ENCODE measurements around the gene ADAMTS6. TPM values are rescaled to one million over a fixed set of nuclear protein-coding genes. Genes with fewer than 3 reads are reported as not detected.
"Not testable (repeated sequence)": the region's sequence is repeated elsewhere in the genome, so short reads cannot be mapped to it uniquely, and the experiment has no call there.

Gene ADAMTS6
- total RNA-seq, 1 experiment from 2014 or later = 13.5 TPM

DNA sequence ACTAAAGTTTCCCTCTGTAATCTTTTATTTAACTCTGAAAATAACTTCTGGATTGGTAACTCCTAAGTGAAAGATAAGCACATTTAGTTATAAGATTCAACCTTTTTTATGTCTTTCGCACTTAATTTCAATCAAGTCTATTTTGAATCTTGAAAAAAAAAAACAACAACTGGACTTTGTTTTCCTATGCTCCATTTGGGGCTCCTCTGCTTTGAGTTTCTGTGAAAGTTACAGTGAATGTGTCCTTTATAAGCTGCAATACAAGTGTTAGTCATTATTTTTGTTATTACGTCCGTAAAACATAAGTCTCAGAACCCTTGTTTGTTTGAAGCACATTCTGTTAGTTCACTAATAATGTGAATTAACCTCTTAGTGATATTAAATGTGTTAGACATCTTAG is 276.8 kb downstream of the ADAMTS6 start:
- no peak for DNase-seq
- H3K4me3 ChIP-seq = no peak overlapping the region
- no peaks in the 10 kb centered on the region for H3K27me3 ChIP-seq
- peaks cover 21% of the 10 kb centered on the region for H3K9me3 ChIP-seq
- peaks cover 50% of the 10 kb centered on the region for H3K36me3 ChIP-seq

DNA sequence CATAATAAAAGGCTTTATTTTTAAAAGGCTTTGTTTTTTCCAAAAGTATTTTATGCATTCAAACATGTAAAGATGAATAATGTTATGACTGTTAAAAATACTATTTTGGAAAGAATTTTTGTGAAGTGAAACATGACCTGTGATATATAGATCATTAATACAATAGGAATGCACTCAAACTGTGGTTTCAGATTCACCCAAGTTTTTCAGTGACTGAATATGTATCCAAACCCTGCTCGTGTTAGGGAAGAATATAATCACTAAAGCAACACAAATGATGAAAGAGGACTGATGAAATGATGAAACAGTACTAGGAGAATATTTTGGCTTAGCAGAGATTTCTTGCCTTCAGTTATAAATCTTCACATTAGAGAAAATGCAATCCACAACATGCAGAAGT is 278.0 kb downstream of the ADAMTS6 start:
- H3K4me3 ChIP-seq = no peak overlapping the region
- H3K9me3 ChIP-seq = peaks cover 21% of the 10 kb centered on the region
- peaks cover 50% of the 10 kb centered on the region for H3K36me3 ChIP-seq
- H3K27me3 ChIP-seq = no peaks in the 10 kb centered on the region
- no peak for DNase-seq

DNA sequence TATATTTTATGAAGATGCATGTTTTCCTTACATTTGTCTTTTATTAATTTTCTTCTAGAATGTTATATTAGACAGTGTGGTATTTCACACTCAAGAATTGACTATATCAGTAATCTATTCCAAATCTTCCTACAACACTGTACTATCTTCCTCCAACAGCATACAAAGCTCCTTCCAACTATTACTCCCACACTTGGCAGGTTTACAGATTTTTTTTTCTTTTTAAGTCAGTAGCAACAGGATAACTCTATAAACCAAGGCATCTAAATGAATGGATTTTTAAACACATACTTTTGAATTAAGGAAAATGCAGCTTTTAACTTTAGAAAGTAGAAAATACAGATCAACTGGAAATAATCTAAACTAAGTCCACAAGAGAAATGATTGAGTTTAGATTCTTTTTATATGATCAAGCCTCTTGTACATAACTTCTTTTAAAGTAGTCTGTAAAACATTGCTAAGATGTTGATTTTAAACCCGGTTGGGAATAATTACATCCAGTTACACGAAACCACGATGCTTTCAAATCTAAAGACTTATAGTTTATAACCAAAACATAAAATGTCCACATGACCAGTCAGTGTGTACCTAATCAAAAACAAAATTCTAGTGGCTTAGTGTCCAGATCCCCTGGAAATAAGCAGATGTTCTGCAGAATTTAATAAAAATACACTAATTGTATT is 281.6 kb downstream of the ADAMTS6 start:
- Histone ChIP-seq H3K36me3 (peaks cover 36% of the 10 kb centered on the region), H3K9me3 (peaks cover 4% of the 10 kb centered on the region), H3K4me3 (no peak overlapping the region), H3K27me3 (no peaks in the 10 kb centered on the region)
- DNase-seq = no peak

DNA sequence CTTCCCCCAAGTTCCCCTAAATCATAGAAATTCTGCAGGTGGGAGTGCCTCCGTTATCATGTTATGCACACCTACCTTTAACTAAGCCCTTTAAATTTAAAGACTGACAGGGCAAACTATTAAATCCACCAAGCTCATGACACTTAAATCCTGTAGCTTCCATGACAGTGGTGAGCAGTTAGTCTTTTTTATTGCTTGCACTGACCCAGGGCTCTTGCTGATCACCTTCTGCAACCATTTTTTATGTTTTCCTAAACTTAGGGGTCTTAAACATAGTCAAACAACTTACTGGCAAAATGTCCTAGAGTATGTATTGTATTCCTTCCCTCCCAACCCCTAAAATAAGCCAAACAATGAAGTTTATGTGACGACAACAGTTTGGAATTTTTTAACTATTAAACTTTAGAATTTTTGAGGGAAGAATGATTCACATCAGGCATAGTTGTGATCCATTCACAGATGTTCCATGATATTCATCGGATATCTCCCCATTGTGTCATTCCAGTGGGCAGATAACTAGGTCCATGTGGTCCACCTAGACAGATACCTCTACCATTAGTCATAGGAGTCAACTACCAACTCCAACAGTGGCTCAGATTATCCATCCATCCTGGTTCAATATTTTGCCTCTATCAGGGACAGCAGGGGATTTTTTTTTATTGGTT is 283.1 kb downstream of the ADAMTS6 start:
- H3K36me3 ChIP-seq = peaks cover 38% of the 10 kb centered on the region
- DNase-seq = peak; percentile 64
- H3K27me3 ChIP-seq = no peaks in the 10 kb centered on the region

DNA sequence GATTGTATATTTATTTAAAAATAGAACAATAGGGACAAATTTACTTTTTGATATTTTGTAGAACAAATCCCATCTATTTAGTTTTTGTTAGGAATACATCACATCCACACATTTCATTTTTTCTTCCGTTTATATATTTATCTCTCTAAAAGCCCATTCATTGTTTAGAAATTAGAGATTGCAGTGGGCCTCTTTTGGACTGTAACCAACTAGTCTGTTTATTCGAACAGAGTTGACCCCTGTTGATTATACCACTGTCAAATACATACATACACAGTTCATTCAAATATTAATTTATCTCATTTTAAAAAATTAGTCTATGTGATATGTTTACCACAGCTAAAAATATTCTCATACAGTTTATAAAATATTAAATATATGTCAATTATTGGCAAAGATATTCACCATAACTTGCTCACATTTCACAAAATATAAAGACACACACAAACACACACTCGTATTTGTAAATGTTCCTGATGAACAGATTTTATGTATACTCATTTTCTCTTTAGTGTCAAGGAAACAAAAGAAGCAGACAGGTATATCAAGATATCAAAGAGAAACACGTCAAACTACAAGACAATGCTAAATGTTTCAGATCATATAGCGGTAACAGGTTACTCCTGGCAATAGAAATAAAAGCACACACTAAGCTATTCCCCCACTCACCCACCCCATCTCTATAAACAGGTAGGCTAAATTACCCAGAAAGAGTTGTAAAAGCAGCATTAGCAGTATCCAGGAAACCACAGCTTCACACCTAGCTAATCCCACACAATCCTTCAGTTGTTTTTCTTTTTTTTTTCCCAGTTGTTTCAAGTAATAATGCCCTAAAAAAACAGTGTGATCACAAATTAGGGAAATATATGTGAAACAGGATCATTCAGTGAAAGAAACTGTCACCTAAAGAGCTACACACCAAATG is 283.9 kb downstream of the ADAMTS6 start:
- Histone ChIP-seq H3K9me3 (no peaks in the 10 kb centered on the region), H3K4me3 (no peak overlapping the region), H3K27me3 (no peaks in the 10 kb centered on the region), H3K36me3 (peaks cover 32% of the 10 kb centered on the region)
- no peak for DNase-seq

More for the DNA sequence above, 283.1 kb downstream of the ADAMTS6 start:
- no peaks in the 10 kb centered on the region for H3K9me3 ChIP-seq
- no peak overlapping the region for H3K4me3 ChIP-seq

DNA sequence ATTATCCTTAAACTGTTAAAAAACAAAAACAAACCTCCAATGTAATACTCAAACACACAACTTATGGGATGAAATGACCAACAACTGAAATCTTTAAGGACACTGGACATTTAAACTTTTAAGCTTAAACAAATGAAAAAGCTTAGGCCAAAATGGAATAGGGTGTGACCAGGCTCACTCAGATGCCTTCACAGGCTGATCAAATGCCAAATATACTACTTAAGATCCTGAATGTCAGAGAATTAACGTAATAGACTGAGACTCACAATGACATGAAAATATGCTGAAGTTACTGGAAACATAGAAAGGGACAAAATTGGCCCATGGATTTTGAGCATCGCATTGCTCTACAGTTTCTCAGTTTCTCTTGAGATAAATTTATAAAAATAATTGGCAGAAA is 286.8 kb downstream of the ADAMTS6 start:
- H3K4me3 ChIP-seq = no peak overlapping the region
- peaks cover 27% of the 10 kb centered on the region for H3K36me3 ChIP-seq
- no peaks in the 10 kb centered on the region for H3K9me3 ChIP-seq
- DNase-seq = no peak
- no peaks in the 10 kb centered on the region for H3K27me3 ChIP-seq

DNA sequence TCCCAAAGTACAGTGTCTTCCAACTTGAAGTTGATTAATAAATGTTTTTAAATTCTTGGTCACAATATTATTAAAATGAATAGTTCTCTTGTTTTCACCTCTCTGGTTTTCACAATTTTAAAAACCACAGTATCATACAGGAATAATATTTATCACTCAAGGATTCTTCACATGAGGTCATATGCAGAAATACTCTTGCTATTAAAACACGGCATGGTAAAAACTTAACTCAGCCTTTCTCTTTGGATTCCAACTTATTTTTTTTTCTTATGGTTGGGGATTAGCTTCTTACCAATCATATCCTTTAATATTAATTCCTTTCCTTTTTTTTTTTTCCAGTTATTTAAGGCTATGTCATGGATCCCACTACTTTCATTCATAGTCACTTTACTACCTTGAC is 289.4 kb downstream of the ADAMTS6 start:
- no peaks in the 10 kb centered on the region for H3K27me3 ChIP-seq
- H3K4me3 ChIP-seq = no peak overlapping the region
- no peaks in the 10 kb centered on the region; the same call in 1 of the 2 replicates for H3K9me3 ChIP-seq
- H3K36me3 ChIP-seq = peaks cover 37% of the 10 kb centered on the region
- DNase-seq = no peak

DNA sequence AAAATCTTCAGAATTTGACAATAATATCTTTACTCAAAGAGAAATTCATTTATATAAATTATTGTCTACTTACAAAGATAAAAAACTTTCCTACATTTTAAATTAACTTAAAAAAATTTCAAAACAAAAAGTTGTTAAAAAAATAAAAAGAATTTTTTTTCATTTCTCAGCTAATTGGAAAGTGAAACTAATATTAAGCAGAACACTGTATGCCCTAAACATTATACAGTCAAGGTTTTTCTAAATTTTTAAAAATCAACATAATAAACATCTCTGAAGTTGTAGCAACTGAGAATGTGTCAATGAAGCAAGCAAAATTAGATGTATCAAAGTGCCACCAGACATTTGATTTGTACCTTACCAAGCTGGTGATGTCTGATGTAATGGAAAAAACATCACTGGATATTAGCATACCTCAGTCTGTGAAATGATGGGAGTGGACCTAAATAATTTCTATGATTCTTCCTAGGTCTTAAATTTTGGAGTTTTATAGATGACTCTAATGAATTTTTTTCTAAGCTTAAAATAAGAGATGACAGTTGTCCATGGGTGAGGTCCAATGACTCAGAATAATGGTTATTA is 290.1 kb downstream of the ADAMTS6 start:
- DNase-seq = no peak
- Histone ChIP-seq H3K27me3 (no peaks in the 10 kb centered on the region), H3K9me3 (no peaks in the 10 kb centered on the region; the same call in 1 of the 2 replicates), H3K4me3 (no peak overlapping the region), H3K36me3 (peaks cover 34% of the 10 kb centered on the region)

DNA sequence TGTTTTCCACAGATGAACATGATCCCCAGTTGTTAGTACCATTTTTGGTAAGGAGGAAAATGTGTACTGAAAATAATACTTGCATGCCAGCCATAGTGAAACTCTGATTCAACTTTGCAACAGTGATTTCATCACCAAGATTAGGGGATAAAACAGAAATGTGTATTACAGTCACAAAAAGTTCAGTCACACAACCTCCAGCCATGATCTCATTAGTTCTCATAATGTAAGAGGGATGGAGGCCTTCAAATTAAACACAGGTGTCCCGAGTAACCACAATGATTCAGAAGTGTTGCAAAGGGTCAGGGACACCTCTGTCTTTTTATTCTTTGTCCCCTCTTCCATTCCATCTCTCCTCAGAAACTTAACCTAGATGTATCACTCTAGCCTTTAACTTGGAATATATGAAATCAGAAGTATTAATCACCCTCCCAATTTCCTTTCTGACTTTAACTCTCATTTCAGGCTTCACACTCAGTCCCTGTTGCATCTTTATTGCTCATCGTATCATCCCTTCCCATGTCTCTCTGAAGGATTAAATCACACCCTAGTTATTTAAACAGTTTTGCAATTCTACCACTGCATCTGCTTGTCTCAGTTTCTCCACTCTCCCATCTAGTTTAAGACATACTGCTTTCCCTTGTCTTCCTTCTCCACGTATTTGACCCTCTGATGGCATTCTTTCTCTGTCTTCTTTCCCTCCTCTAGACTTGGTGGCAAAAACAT is 291.2 kb downstream of the ADAMTS6 start:
- no peak for DNase-seq
- Histone ChIP-seq H3K27me3 (no peaks in the 10 kb centered on the region), H3K36me3 (peaks cover 27% of the 10 kb centered on the region), H3K4me3 (no peak overlapping the region), H3K9me3 (no peaks in the 10 kb centered on the region; the same call in 1 of the 2 replicates)

DNA sequence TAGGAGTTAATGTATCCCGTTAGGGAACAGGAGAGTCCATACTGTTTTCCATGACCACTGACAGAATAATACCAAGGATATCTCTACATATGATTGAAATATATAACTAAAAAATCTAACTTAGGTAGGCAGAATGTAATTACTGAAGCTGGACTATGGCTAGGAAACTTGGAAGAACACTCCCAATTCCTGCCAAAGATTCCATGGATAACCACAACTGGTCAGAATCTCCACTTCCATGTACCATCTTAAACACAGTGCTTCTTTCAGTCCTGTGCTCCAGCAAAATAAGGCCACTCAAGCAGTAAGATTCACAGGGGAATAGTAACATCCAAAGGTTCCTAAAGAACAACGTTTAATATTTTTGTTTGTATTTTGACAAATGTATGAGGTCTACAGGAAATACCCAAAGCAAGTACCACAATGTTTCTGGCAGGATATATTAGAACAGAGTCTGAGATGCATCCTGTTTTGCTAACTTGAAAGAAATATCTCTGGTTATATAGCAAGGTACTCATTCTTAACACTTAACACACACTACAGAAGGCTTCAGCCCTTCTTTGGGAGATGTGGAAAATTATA is 295.0 kb downstream of the ADAMTS6 start:
- Histone ChIP-seq H3K36me3 (peaks cover 10% of the 10 kb centered on the region), H3K27me3 (no peaks in the 10 kb centered on the region), H3K9me3 (no peaks in the 10 kb centered on the region; the same call in 1 of the 2 replicates), H3K4me3 (no peak overlapping the region)
- DNase-seq = no peak

DNA sequence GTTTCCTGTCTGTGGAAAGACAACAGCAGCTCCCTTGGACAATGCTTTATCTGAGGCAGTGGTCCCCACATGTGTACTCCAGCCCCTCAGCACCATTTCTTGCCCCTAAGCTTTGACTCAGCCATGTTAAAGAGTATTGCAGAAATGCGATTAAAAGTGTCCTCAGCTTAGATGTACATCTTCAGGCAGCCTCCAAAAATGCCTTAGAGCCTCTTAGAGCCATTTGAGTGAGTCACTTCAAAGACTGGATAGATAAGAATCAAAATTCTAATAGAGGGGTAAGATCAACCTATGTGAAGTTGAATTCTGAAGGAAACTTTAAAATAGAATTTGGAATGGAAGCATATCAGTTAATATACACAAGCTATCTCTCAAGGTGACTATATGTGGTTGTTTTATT is 296.3 kb downstream of the ADAMTS6 start:
- Histone ChIP-seq H3K36me3 (peaks cover 15% of the 10 kb centered on the region), H3K9me3 (no peaks in the 10 kb centered on the region; the same call in 1 of the 2 replicates), H3K4me3 (no peak overlapping the region), H3K27me3 (no peaks in the 10 kb centered on the region)
- DNase-seq = no peak

DNA sequence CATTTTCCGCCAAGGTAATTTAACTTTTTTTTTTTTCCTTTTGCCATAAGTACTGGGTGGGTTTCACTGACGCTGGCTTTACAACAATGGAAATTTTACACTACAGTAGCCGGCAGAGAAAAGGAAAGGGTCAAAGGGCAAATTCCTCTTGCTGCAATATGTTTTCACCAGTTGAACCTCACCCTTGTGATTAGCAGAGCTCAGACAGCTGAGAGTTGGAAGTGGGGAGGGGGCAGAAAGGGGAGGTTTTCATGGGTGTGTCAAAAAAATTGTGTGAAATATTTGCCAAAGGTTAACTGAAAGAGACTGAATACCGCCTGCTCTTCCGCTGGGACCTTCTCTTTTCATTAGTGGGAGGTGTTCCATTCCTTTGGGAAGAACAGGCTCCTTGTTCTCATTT is 296.9 kb downstream of the ADAMTS6 start:
- DNase-seq = no peak
- Histone ChIP-seq H3K27me3 (no peaks in the 10 kb centered on the region), H3K4me3 (no peak overlapping the region), H3K36me3 (peaks cover 15% of the 10 kb centered on the region), H3K9me3 (no peaks in the 10 kb centered on the region; the same call in 1 of the 2 replicates)

DNA sequence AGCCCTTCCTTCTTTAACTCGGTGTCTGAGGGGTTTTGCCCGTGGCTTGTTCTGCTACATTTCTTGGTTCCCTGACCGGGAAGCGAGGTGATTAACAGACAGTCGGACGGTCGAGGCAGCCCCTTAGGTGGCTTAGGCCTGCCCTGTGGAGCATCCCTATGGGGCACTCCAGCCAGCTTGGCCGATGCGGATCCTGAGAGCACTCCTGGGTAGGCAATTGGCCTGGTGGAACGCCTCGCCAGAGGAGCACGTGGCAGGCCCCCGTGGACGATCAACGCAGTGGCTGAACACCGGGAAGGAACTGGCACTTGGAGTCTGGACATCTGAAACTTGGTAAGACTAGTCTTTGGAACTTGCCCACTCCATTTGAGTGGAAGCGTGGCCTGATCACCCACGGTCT is 307.5 kb downstream of the ADAMTS6 start:
- H3K4me3 ChIP-seq, H3K9me3 ChIP-seq, H3K27me3 ChIP-seq, H3K36me3 ChIP-seq, DNase-seq: not testable (repeated sequence)

DNA sequence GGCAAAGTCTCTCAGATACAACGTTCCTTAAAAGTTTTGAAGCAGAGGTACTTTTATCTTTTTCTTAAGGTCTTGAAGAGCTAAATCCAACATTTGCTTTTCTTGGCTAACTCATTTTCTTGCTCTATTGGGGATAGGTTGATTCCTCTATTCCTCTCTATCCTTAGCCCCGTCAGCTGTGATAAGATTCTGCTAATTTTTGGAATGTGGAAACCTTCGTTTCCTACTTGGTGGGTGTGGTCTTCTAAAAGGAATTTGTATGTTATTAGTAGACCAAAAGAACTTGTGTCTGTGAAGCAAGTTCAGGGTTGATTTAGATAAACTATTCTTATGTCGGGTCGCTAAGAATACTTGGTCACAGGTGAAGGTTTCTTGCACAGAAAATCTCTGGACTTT is 308.6 kb downstream of the ADAMTS6 start:
- no peak overlapping the region for H3K4me3 ChIP-seq
- H3K27me3 ChIP-seq = no peaks in the 10 kb centered on the region
- no peaks in the 10 kb centered on the region for H3K9me3 ChIP-seq
- H3K36me3 ChIP-seq = peaks cover 6% of the 10 kb centered on the region
- DNase-seq = no peak

DNA sequence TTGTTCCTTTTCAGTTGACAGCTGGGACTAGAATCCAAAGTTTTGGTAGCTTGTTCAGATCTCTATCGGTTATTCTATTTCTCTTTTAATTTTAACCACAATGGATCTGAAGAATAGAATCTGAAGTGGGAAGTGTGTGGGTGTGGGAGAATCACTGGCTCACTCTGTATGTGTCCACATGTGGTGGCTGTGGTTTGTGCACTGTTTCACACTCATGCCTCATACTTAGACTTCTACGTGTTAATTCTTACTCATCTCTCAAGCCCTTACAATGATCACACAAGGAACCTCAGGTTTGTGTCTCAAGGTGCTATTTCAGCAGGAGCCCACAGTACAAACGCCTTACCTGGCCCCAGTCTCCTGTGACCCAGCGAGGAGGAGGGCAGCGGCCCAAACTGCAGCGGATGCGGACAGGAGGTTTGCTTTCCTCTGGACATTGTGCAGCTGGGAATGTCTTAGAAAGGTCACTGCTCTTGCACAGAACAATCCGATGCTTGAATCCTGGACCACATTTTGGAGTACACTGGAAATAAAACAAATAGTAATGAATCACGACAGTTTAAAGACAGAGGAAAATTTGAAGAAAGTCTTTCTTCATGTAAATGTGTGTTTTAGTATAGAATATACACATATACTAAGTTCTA is 309.1 kb downstream of the ADAMTS6 start:
- DNase-seq = no peak
- Histone ChIP-seq H3K4me3 (no peak overlapping the region), H3K27me3 (no peaks in the 10 kb centered on the region), H3K36me3 (peaks cover 6% of the 10 kb centered on the region), H3K9me3 (no peaks in the 10 kb centered on the region)

All from MG63 (cell line).